Ovary (tissue), 3 donors: Measurements from ENCODE around the gene GNAS.

ENCODE experiments used
- CTCF ChIP-seq, 3 donors: fragments of 450-650 bp in 2 of 3; fragments of 200-600 bp in 1 of 3; IDR thresholded peaks; one replicate each; pipeline versions ENCODE4 v1.5.1 to v1.8.0; 2016 to 2022; ENCODE audit warnings: antibody characterized with exemption in 3 of 3, mild to moderate bottlenecking in 1 of 3
- EP300 ChIP-seq: sonication (generic); formaldehyde crosslinking; IDR thresholded peaks from one replicate; pipeline ENCODE4 v1.6.1; 2017; ENCODE audit warnings: antibody characterized with exemption
- POLR2A ChIP-seq: fragments of 450-650 bp; IDR thresholded peaks from one replicate; pipeline ENCODE4 v1.6.1; 2017; ENCODE audit warnings: antibody characterized with exemption, mild to moderate bottlenecking, moderate library complexity
- donor health status: DM: no; HTN: no; CAD: no.

- TF ChIP-seq CTCF (IDR thresholded peaks at IDR 0.05) (no peak), POLR2A (no peak), EP300 (no peak)
These were observed 69.5 kb downstream of the GNAS start for GRCh38 chr20:58922036-58922435.
